Vagina (tissue), 2 donors: Measurements from ENCODE around the gene NAMPT.
A peak's percentile ranks its signal among the peaks of the same experiment; 100 is the strongest.

ENCODE experiments used
- POLR2A ChIP-seq, 2 donors: fragments of 450-650 bp; IDR thresholded peaks; one replicate each; pipeline ENCODE4 v1.6.1; 2017; ENCODE audit warnings: antibody characterized with exemption in 2 of 2, mild to moderate bottlenecking in 2 of 2, moderate library complexity in 2 of 2
- TF ChIP-seq, protein P1 (sequence below), 3 experiments: fragments of 450-650 bp in 2 of 3; fragments of 200-600 bp in 1 of 3; sonication (generic) in 1 of 3; IDR thresholded peaks; one replicate each; pipeline ENCODE4 v1.5.1; 2017 to 2019; ENCODE audit warnings: antibody characterized with exemption in 3 of 3, mild to moderate bottlenecking in 2 of 3, moderate library complexity in 2 of 3

DNA sequence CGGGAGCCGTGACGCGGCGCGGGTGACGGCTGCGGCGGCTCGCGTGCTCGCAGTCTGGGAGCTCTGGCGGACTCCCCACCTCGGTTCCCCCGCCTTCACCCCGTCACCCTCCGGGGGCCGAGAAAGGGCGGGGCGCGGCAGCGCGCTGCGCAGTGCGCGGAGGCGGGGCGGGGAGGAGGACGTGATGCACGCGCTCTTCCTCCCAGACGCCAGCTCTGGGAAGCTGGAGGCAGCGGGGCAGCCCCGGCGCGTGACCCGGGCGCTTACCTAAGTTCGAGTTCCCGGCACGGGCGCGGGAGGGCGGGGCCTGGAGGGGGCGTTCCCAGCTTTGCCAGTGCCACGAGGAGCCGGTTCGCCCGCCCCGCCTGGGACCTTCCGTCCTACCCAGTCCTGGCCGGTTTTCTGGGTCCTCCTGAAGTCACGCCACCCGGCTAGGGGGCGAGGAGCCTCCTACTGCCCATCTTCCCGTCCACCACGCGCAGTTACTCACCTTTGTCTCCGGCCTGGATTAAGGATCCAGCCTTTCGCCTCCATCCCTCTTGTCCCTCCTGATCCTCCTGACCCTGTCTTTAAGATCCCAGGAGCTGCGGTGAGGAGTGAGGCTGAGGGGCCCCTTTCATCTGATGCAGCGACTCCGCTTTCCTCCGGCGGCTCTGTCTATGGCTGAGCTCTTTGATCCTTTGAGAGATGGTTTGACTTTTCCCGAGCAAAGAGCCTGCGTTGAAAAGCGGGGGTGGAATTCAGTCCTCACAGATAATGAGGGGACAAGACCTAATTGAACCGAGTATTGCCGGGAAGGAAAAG is 470 bp upstream of the NAMPT start:
- peak in 1 of 2 donors; percentile 41 for TF ChIP-seq POLR2A (IDR thresholded peaks at IDR 0.05)
- TF ChIP-seq, protein P1, sequence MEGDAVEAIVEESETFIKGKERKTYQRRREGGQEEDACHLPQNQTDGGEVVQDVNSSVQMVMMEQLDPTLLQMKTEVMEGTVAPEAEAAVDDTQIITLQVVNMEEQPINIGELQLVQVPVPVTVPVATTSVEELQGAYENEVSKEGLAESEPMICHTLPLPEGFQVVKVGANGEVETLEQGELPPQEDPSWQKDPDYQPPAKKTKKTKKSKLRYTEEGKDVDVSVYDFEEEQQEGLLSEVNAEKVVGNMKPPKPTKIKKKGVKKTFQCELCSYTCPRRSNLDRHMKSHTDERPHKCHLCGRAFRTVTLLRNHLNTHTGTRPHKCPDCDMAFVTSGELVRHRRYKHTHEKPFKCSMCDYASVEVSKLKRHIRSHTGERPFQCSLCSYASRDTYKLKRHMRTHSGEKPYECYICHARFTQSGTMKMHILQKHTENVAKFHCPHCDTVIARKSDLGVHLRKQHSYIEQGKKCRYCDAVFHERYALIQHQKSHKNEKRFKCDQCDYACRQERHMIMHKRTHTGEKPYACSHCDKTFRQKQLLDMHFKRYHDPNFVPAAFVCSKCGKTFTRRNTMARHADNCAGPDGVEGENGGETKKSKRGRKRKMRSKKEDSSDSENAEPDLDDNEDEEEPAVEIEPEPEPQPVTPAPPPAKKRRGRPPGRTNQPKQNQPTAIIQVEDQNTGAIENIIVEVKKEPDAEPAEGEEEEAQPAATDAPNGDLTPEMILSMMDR (IDR thresholded peaks at IDR 0.05), result no peak
